HL-60 (cell line): Measurements from ENCODE around the gene HDAC8.

Source experiments
- CTCF ChIP-seq: IDR thresholded peaks from one replicate; pipeline ENCODE4 v1.5.1; 2011; ENCODE audit warnings: low read length, control low read depth, inconsistent platforms; ENCODE audit not compliant: insufficient read depth
- TF ChIP-seq, protein P1 (sequence below): IDR thresholded peaks from 2 replicates; pipeline ENCODE4 v1.6.1; 2012; ENCODE audit warnings: low read depth; ENCODE audit not compliant: insufficient replicate concordance

GRCh38 chrX:72573158-72573511 is 492 bp upstream of the HDAC8 start:
- TF ChIP-seq, protein P1, sequence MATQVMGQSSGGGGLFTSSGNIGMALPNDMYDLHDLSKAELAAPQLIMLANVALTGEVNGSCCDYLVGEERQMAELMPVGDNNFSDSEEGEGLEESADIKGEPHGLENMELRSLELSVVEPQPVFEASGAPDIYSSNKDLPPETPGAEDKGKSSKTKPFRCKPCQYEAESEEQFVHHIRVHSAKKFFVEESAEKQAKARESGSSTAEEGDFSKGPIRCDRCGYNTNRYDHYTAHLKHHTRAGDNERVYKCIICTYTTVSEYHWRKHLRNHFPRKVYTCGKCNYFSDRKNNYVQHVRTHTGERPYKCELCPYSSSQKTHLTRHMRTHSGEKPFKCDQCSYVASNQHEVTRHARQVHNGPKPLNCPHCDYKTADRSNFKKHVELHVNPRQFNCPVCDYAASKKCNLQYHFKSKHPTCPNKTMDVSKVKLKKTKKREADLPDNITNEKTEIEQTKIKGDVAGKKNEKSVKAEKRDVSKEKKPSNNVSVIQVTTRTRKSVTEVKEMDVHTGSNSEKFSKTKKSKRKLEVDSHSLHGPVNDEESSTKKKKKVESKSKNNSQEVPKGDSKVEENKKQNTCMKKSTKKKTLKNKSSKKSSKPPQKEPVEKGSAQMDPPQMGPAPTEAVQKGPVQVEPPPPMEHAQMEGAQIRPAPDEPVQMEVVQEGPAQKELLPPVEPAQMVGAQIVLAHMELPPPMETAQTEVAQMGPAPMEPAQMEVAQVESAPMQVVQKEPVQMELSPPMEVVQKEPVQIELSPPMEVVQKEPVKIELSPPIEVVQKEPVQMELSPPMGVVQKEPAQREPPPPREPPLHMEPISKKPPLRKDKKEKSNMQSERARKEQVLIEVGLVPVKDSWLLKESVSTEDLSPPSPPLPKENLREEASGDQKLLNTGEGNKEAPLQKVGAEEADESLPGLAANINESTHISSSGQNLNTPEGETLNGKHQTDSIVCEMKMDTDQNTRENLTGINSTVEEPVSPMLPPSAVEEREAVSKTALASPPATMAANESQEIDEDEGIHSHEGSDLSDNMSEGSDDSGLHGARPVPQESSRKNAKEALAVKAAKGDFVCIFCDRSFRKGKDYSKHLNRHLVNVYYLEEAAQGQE = no peak
- TF ChIP-seq CTCF = no peak
